A549 (cell line): ENCODE measurements around the gene SKAP1. TPM values are rescaled to one million over a fixed set of nuclear protein-coding genes. Genes with fewer than 3 reads are reported as not detected.
A peak's percentile ranks its signal among the peaks of the same experiment; 100 is the strongest.

ENCODE experiments used
- ATAC-seq, 2 experiments: fragments of 200-7000 bp in 1 of 2; fragments of >200 bp in 1 of 2; cut with Nextera tagmentation in 1 of 2; cut with Tn5 transposase in 1 of 2; 3 replicates each; pipeline versions ENCODE4 v1.8.0 to v1.9.1; 2018 to 2020; ENCODE audit warnings: mild to moderate bottlenecking in 1 of 2, moderate library complexity in 1 of 2
- CTCF ChIA-PET: fragments of 300-600 bp; sonication (Branson Sonifier 250); formaldehyde crosslinking; extraction: SDS; loops from one replicate; lab custom pipeline; 2021; ENCODE audit warnings: antibody characterized with exemption, inconsistent platforms; lab: Yijun Ruan, JAX
- POLR2A ChIA-PET: fragments of 350-600 bp; formaldehyde crosslinking; extraction: SDS; loops from one replicate; lab custom pipeline; 2021; ENCODE audit warnings: antibody characterized with exemption, inconsistent platforms; lab: Yijun Ruan, JAX
- DNase-seq, 2 experiments: peaks; one replicate each; pipeline versions ENCODE4 v3.0.0 to v3.0.0-alpha.2; 2011 to 2016; ENCODE audit warnings: low read depth in 1 of 2, low spot score in 1 of 2
- FAIRE-seq: peaks from 2 replicates; lab custom pipeline; 2011; peaks lifted over from hg19 to GRCh38; lab: Jason Lieb, UNC
- H3K27ac ChIP-seq, 2 experiments: fragments of >200 bp; sonication (Bioruptor Twin); formaldehyde crosslinking; 3 replicates each; pipeline ENCODE4 v1.5.1; 2016 to 2017
- H3K4me1 ChIP-seq: fragments of >200 bp; sonication (Bioruptor Twin); formaldehyde crosslinking; 3 replicates; pipeline ENCODE4 v1.6.1; 2016
- H3K4me2 ChIP-seq: fragments of >200 bp; sonication (Bioruptor Twin); formaldehyde crosslinking; 3 replicates; pipeline ENCODE4 v1.6.1; 2016
- H3K4me3 ChIP-seq: fragments of >200 bp; sonication (Bioruptor Twin); formaldehyde crosslinking; 3 replicates; pipeline ENCODE4 v1.5.1; 2016
- H3K9me3 ChIP-seq: fragments of >200 bp; sonication (Bioruptor Twin); formaldehyde crosslinking; 3 replicates; pipeline ENCODE4 v1.6.1; 2016
- BCL3 ChIP-seq: fragments of >200 bp; sonication (Bioruptor Twin); formaldehyde crosslinking; IDR thresholded peaks from 3 replicates; pipeline ENCODE4 v1.6.1; 2016
- CEBPB ChIP-seq, 2 experiments: fragments of >200 bp in 1 of 2; sonication (Bioruptor Twin) in 1 of 2; formaldehyde crosslinking in 1 of 2; IDR thresholded peaks; 2 replicates each; pipeline ENCODE4 v1.6.1; 2012 to 2016
- EHF ChIP-seq: fragments of 250-450 bp; sonication (Bioruptor Pico); IDR thresholded peaks from 2 replicates; pipeline ENCODE4 v1.5.0; 2020; ENCODE audit warnings: mild to moderate bottlenecking
- FOSL2 ChIP-seq, 2 experiments: fragments of 450-650 bp in 1 of 2; fragments of >200 bp in 1 of 2; sonication (Bioruptor Twin) in 1 of 2; formaldehyde crosslinking; IDR thresholded peaks; 2 replicates each; pipeline versions ENCODE4 v1.5.0 to v1.6.1; 2016 to 2020; ENCODE audit warnings: mild to moderate bottlenecking in 1 of 2, moderate library complexity in 1 of 2
- HOXA7 ChIP-seq: fragments of 250-450 bp; sonication (Bioruptor Pico); IDR thresholded peaks from 2 replicates; pipeline ENCODE4 v1.5.0; 2020; ENCODE audit warnings: mild to moderate bottlenecking, moderate library complexity
- RAD21 ChIP-seq, 2 experiments: fragments of >200 bp in 1 of 2; sonication (Bioruptor Twin) in 1 of 2; formaldehyde crosslinking in 1 of 2; IDR thresholded peaks in 1 of 2; conservative IDR thresholded peaks in 1 of 2; 2 replicates in 1 of 2; 3 replicates in 1 of 2; pipeline ENCODE4 v1.6.1; 2012 to 2018; ENCODE audit warnings: inconsistent platforms in 1 of 2
- TFCP2L1 ChIP-seq: fragments of 250-450 bp; sonication (Bioruptor Pico); IDR thresholded peaks from 2 replicates; pipeline ENCODE4 v1.5.0; 2021; ENCODE audit warnings: mild to moderate bottlenecking
- ZC3H11A ChIP-seq: fragments of 450-650 bp; IDR thresholded peaks from 2 replicates; pipeline ENCODE4 v1.6.1; 2014; ENCODE audit warnings: antibody characterized with exemption, mild to moderate bottlenecking
- WGBS: methylation state at CpG from one replicate; pipeline ENCODE4 v1.1.6; 2017; ENCODE audit errors: missing lambda C conversion rate; 5-methylcytosine and 5-hydroxymethylcytosine counted together
- polyA plus RNA-seq, 4 experiments: library from polyadenylated mRNA; depleted of rRNA in 3 of 4; stranded (reverse); fragments of >200 nt; fragmentation: RNase III in 1 of 4; extraction: RNeasy Plus Mini Kit Qiagen cat#74134 plus additional on column Dnase treatment in 1 of 4; gene quantifications; 2 replicates in 3 of 4; 3 replicates in 1 of 4; pipeline ENCODE4 v1.2.3, GENCODE V29; 2011 to 2017
- TF ChIP-seq, protein P1 (sequence below): IDR thresholded peaks from 2 replicates; pipeline ENCODE4 v1.6.1; 2012; ENCODE audit warnings: low read depth, borderline replicate concordance
- TF ChIP-seq, protein P2 (sequence below): IDR thresholded peaks from 2 replicates; pipeline ENCODE4 v1.6.1; 2012
- TF ChIP-seq, protein P3 (sequence below): fragments of >200 bp; sonication (Bioruptor Twin); formaldehyde crosslinking; IDR thresholded peaks from 3 replicates; pipeline ENCODE4 v1.5.1; 2016

SKAP1 gene
- polyA plus RNA-seq, 2 of the 4 experiments (the other 2 are of a cell fraction): 0.14 to 0.78 TPM

GRCh38 chr17:48100591-48101011, 329.4 kb downstream of the SKAP1 start:
- peak; percentile 64 to 67 for ATAC-seq
- 4% methylated on average over 23 of the region's 23 CpGs for WGBS
- Histone ChIP-seq H3K4me1 (peaks cover 25% of the 10 kb centered on the region), H3K4me3 (peak overlapping the region; percentile 76)
- TF ChIP-seq HOXA7 (CRISPR knock-in tag) (no peak), BCL3 (no peak), FOSL2 (IDR thresholded peaks at IDR 0.05) (no peak), FOSL2 (CRISPR knock-in tag; IDR thresholded peaks at IDR 0.05) (no peak), RAD21 (conservative IDR thresholded peaks at IDR 0.05 in 1 of 2, IDR thresholded peaks at IDR 0.05 in 1 of 2) (no peak), TFCP2L1 (peak; percentile 58; the same call in 1 of the 2 replicates)
- TF ChIP-seq, protein P1, sequence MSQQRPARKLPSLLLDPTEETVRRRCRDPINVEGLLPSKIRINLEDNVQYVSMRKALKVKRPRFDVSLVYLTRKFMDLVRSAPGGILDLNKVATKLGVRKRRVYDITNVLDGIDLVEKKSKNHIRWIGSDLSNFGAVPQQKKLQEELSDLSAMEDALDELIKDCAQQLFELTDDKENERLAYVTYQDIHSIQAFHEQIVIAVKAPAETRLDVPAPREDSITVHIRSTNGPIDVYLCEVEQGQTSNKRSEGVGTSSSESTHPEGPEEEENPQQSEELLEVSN: no peak
- TF ChIP-seq, protein P2, sequence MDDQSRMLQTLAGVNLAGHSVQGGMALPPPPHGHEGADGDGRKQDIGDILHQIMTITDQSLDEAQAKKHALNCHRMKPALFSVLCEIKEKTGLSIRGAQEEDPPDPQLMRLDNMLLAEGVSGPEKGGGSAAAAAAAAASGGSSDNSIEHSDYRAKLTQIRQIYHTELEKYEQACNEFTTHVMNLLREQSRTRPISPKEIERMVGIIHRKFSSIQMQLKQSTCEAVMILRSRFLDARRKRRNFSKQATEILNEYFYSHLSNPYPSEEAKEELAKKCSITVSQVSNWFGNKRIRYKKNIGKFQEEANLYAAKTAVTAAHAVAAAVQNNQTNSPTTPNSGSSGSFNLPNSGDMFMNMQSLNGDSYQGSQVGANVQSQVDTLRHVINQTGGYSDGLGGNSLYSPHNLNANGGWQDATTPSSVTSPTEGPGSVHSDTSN: no peak
- TF ChIP-seq, protein P3, sequence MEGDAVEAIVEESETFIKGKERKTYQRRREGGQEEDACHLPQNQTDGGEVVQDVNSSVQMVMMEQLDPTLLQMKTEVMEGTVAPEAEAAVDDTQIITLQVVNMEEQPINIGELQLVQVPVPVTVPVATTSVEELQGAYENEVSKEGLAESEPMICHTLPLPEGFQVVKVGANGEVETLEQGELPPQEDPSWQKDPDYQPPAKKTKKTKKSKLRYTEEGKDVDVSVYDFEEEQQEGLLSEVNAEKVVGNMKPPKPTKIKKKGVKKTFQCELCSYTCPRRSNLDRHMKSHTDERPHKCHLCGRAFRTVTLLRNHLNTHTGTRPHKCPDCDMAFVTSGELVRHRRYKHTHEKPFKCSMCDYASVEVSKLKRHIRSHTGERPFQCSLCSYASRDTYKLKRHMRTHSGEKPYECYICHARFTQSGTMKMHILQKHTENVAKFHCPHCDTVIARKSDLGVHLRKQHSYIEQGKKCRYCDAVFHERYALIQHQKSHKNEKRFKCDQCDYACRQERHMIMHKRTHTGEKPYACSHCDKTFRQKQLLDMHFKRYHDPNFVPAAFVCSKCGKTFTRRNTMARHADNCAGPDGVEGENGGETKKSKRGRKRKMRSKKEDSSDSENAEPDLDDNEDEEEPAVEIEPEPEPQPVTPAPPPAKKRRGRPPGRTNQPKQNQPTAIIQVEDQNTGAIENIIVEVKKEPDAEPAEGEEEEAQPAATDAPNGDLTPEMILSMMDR: no peak
- TF ChIP-seq, all 56 proteins: peak for 1
- no peaks in the 10 kb centered on the region for H3K9me3 ChIP-seq
- peak overlapping the region; percentile 89 to 90 for H3K27ac ChIP-seq
- FAIRE-seq: no peak
- H3K4me2 ChIP-seq: peak overlapping the region; percentile 91
- POLR2A ChIA-PET: interaction anchor here (1.0 to 1.5 kb wide), 6 partner anchors 38 to 76 kb away, joined by 3 to 8 read pairs (median 4); partner anchors contain the start of gene NFE2L1
- peak; percentile 71 to 79 for DNase-seq
- CTCF ChIA-PET: interaction anchor here (1.0 to 14.0 kb wide), 6 partner anchors 9 to 508 kb away, joined by 3 to 152 read pairs (median 8); no protein-coding TSS in a partner anchor

- POLR2A ChIA-PET: interaction anchor here (1.0 to 1.5 kb wide), 5 partner anchors 38 to 76 kb away, joined by 3 to 8 read pairs (median 3); partner anchors contain the start of gene NFE2L1
- 32% methylated on average over 10 of the region's 10 CpGs for WGBS
These were observed 329.9 kb downstream of the SKAP1 start for GRCh38 chr17:48100160-48100559.

More at GRCh38 chr17:48100160-48100559, 329.9 kb downstream of the SKAP1 start:
- Histone ChIP-seq H3K4me2 (peak overlapping the region; percentile 91), H3K27ac (peak overlapping the region; percentile 89 to 90), H3K9me3 (no peaks in the 10 kb centered on the region), H3K4me1 (peaks cover 25% of the 10 kb centered on the region), H3K4me3 (peak overlapping the region; percentile 76)
- ATAC-seq (no peak), DNase-seq (no peak), FAIRE-seq (no peak)
- CTCF ChIA-PET: interaction anchor here (0.8 to 14.0 kb wide), 6 partner anchors 8 to 122 kb away, joined by 3 to 152 read pairs (median 8); no protein-coding TSS in a partner anchor
- TF ChIP-seq, protein P2: no peak
- TF ChIP-seq, protein P1: no peak
- TF ChIP-seq CEBPB (IDR thresholded peaks at IDR 0.05): no peak
- TF ChIP-seq RAD21 (conservative IDR thresholded peaks at IDR 0.05 in 1 of 2, IDR thresholded peaks at IDR 0.05 in 1 of 2): no peak
- TF ChIP-seq EHF (CRISPR knock-in tag): no peak
- TF ChIP-seq, protein P3: no peak
- TF ChIP-seq ZC3H11A: no peak
